GM21526 (cell line): ENCODE results near the gene PRKCI.
"Not testable (repeated sequence)": the region's sequence is repeated elsewhere in the genome, so short reads cannot be mapped to it uniquely, and the experiment has no call there.

Experiments
- ATAC-seq: cut with Tn5 transposase; IDR thresholded peaks from one replicate; pipeline ENCODE4 v1.9.1; 2021; ENCODE audit warnings: moderate library complexity; ENCODE audit not compliant: unreplicated experiment, low FRiP score

Gene PRKCI

GRCh38 chr3:170277833-170278580 lies 55.8 kb downstream of the PRKCI start:
- no peak for ATAC-seq

- no peak for ATAC-seq
Measured at GRCh38 chr3:170278627-170279026, 56.4 kb downstream of the PRKCI start.

- no peak for ATAC-seq
Measured at GRCh38 chr3:170290194-170290593, 68.0 kb downstream of the PRKCI start.

- no peak for ATAC-seq
Measured at GRCh38 chr3:170295586-170295985, 73.4 kb downstream of the PRKCI start.

- ATAC-seq: no peak
Measured at GRCh38 chr3:170296703-170297102, 74.5 kb downstream of the PRKCI start.

- ATAC-seq: no peak
Measured at GRCh38 chr3:170301405-170301804, 79.2 kb downstream of the PRKCI start.

- ATAC-seq: no peak
Measured at GRCh38 chr3:170302008-170302407, 79.8 kb downstream of the PRKCI start.

GRCh38 chr3:170306015-170306414 lies 83.8 kb downstream of the PRKCI start:
- ATAC-seq: no peak

GRCh38 chr3:170307671-170308405 lies 85.6 kb downstream of the PRKCI start:
- ATAC-seq: no peak

GRCh38 chr3:170309046-170309445 lies 86.8 kb downstream of the PRKCI start:
- ATAC-seq: no peak

- ATAC-seq: no peak
Measured at GRCh38 chr3:170317954-170318353, 95.7 kb downstream of the PRKCI start.

GRCh38 chr3:170320461-170321121 lies 98.4 kb downstream of the PRKCI start:
- no peak for ATAC-seq

- ATAC-seq: no peak
Measured at GRCh38 chr3:170321321-170322034, 99.3 kb downstream of the PRKCI start.

GRCh38 chr3:170322566-170323269 lies 100.5 kb downstream of the PRKCI start:
- no peak for ATAC-seq

GRCh38 chr3:170323331-170323730 lies 101.1 kb downstream of the PRKCI start:
- ATAC-seq: no peak

- ATAC-seq: no peak
Measured at GRCh38 chr3:170324962-170325361, 102.7 kb downstream of the PRKCI start.

GRCh38 chr3:170327040-170327808 lies 105.0 kb downstream of the PRKCI start:
- ATAC-seq: no peak

GRCh38 chr3:170327868-170328548 lies 105.8 kb downstream of the PRKCI start:
- ATAC-seq: not testable (repeated sequence)

- no peak for ATAC-seq
Measured at GRCh38 chr3:170330366-170330765, 108.1 kb downstream of the PRKCI start.
